ENCODE measurements around the gene SMYD3. TPM values are rescaled to one million over a fixed set of nuclear protein-coding genes. Genes with fewer than 3 reads are reported as not detected.

Gene SMYD3
- total RNA-seq, 1 donor, result 171 TPM

DNA sequence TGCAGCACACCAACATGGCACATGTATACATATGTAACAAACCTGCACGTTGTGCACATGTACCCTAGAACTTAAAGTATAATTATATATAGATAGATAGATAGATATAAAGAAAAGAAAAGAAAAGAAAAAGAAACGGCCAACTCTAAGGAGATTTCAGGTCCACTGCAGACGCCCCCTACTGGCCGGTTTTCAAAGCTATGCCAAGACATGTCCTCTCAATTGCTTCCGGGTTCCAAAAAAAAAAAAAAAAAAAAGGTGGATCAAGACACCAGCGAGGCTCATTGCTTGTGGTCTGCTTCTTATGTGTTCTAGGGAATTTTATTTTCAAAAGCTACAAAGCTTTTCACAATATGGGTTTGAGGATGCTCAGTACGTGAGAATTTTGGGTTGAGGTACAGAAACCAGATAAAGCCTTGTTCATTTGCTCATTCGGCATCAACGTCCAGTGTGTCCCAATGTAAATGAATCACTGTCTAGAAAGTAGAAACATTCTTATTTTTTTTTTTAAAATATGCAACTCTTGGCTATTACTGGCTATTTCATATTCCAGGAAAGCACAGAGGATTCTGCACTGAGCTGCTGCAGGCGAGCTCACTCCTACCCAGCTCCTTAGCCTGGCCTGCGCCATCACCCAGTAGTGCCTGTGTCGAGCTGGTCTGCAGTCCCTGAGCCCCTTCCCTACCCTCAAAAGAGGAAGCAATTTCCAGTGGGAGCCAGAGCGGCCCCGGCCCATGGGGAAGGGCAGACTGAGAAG lies 709.3 kb downstream of the SMYD3 start:
- no peak for DNase-seq (ENCODE audit: insufficient read length, low spot score, missing footprints)
- Histone ChIP-seq H3K4me2 (ENCODE audit: insufficient read depth, low read length) (no peak overlapping the region), H3K4me3 (ENCODE audit: insufficient read depth, low read length) (no peak overlapping the region), H3K79me2 (ENCODE audit: insufficient read depth, low read length) (no peaks in the 10 kb centered on the region), H3K27me3 (ENCODE audit: insufficient read depth, low read length) (no peaks in the 10 kb centered on the region), H3K27ac (ENCODE audit: low read depth, low read length) (no peak overlapping the region), H4K20me1 (ENCODE audit: insufficient read depth, low read length) (no peaks in the 10 kb centered on the region), H3K36me3 (ENCODE audit: insufficient read depth, low read length) (no peaks in the 10 kb centered on the region), H3K4me1 (ENCODE audit: insufficient read depth, low read length) (no peaks in the 10 kb centered on the region), H3K9me3 (ENCODE audit: low read depth, low read length) (no peaks in the 10 kb centered on the region), H2AFZ (ENCODE audit: low read length) (no peak overlapping the region)
- TF ChIP-seq, protein P1, sequence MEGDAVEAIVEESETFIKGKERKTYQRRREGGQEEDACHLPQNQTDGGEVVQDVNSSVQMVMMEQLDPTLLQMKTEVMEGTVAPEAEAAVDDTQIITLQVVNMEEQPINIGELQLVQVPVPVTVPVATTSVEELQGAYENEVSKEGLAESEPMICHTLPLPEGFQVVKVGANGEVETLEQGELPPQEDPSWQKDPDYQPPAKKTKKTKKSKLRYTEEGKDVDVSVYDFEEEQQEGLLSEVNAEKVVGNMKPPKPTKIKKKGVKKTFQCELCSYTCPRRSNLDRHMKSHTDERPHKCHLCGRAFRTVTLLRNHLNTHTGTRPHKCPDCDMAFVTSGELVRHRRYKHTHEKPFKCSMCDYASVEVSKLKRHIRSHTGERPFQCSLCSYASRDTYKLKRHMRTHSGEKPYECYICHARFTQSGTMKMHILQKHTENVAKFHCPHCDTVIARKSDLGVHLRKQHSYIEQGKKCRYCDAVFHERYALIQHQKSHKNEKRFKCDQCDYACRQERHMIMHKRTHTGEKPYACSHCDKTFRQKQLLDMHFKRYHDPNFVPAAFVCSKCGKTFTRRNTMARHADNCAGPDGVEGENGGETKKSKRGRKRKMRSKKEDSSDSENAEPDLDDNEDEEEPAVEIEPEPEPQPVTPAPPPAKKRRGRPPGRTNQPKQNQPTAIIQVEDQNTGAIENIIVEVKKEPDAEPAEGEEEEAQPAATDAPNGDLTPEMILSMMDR (IDR thresholded peaks at IDR 0.05; ENCODE audit: extremely low read depth, low read depth, low read length), result peak; percentile 42

DNA sequence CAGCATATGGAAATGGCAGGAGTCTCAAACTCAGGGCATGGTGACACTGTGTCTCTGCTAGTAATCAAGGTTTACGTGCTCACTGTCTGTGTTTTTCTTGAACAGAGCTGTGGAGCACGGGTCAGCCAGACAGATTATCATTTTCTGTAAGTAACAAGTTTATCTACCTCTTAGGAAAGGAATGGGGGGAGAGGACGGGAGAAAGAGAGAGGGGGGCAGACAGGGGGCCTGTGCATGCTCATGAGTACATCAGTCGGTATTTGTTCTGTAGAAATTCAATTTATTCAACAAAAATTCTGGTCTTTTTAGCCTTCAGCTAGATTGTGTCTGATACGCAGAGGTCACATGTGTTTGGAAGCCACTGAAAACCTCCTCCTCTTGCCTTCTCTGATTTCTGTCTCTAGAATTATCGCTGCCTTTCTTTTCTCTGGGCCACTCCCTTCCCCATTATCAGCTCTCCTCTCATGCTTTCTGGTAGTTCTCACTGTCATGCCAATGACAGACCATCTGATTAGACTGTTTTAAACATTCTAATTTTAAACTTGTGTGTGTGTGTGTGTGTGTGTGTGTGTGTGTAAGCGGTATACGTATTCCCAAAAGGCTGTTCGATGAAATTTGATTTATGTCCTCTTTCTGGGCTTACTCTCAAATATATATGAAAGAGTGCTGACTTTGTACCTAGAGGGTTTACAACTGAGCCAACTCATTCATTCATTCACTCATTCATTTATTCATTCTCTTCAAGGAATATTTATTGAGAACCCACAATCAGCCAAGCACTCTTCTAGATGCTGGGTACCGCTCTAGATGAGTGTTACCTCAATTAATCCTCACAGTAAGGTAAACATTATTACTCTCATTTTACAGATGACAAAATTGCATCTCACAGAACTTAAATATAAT lies 715.4 kb downstream of the SMYD3 start:
- peaks cover 35% of the 10 kb centered on the region for H3K4me1 ChIP-seq (ENCODE audit: insufficient read depth, low read length)
- H3K9me3 ChIP-seq (ENCODE audit: low read depth, low read length), result no peaks in the 10 kb centered on the region
- no peaks in the 10 kb centered on the region for H3K79me2 ChIP-seq (ENCODE audit: insufficient read depth, low read length)
- H3K4me2 ChIP-seq (ENCODE audit: insufficient read depth, low read length), result no peak overlapping the region
- H3K4me3 ChIP-seq (ENCODE audit: insufficient read depth, low read length), result no peak overlapping the region
- H2AFZ ChIP-seq (ENCODE audit: low read length), result no peak overlapping the region
- TF ChIP-seq, protein P1 (IDR thresholded peaks at IDR 0.05; ENCODE audit: extremely low read depth, low read depth, low read length), result no peak
- DNase-seq (ENCODE audit: insufficient read length, low spot score, missing footprints), result no peak
- H3K36me3 ChIP-seq (ENCODE audit: insufficient read depth, low read length), result no peaks in the 10 kb centered on the region
- no peaks in the 10 kb centered on the region for H3K27me3 ChIP-seq (ENCODE audit: insufficient read depth, low read length)
- no peaks in the 10 kb centered on the region for H4K20me1 ChIP-seq (ENCODE audit: insufficient read depth, low read length)
- H3K27ac ChIP-seq (ENCODE audit: low read depth, low read length), result peak overlapping the region; percentile 16

DNA sequence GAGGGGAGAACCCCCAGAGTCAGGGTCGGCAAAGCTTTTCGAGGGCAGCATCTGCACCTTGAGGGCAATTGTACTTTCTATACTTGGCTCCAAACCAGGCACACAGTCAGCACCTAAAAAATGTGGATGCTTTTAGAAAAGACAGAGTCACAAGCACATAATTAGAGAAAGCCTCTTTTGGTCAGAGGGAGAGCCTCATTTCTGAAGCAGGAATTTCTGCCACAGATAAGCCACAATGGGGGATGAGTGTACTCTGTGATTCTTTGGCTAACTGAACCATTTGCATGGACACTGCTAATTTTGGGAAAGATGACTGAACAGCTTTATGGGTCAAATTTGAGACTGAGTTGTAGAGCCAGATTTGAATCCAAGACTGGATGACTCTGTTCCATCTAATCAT lies 716.6 kb downstream of the SMYD3 start:
- no peak overlapping the region for H3K4me3 ChIP-seq (ENCODE audit: insufficient read depth, low read length)
- no peak for DNase-seq (ENCODE audit: insufficient read length, low spot score, missing footprints)
- no peaks in the 10 kb centered on the region for H3K9me3 ChIP-seq (ENCODE audit: low read depth, low read length)
- H4K20me1 ChIP-seq (ENCODE audit: insufficient read depth, low read length), result no peaks in the 10 kb centered on the region
- no peaks in the 10 kb centered on the region for H3K36me3 ChIP-seq (ENCODE audit: insufficient read depth, low read length)
- H3K79me2 ChIP-seq (ENCODE audit: insufficient read depth, low read length), result no peaks in the 10 kb centered on the region
- no peak overlapping the region for H3K4me2 ChIP-seq (ENCODE audit: insufficient read depth, low read length)
- TF ChIP-seq, protein P1 (IDR thresholded peaks at IDR 0.05; ENCODE audit: extremely low read depth, low read depth, low read length), result no peak
- H3K27me3 ChIP-seq (ENCODE audit: insufficient read depth, low read length), result no peaks in the 10 kb centered on the region
- peak overlapping the region; percentile 56 for H3K27ac ChIP-seq (ENCODE audit: low read depth, low read length)
- peaks cover 35% of the 10 kb centered on the region for H3K4me1 ChIP-seq (ENCODE audit: insufficient read depth, low read length)
- H2AFZ ChIP-seq (ENCODE audit: low read length), result no peak overlapping the region

DNA sequence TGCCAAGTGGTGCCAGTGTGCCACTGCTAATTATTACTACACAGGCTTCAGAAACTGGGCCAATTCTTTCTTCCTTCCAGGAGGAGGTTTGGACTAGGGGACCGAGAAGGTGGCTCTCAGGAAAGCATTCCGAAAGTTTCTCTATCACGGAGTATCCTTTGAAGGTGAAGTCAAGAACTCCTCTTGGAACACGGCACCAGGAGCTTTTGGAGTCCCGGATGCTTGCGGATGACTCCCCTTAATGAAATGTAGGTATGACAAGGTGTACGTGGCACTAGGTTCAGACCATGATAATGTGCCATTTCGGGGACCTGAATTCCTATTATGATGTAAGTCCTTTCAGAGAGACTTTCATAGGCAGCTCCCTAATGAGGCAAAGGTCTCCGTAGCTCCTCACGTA lies 718.2 kb downstream of the SMYD3 start:
- Histone ChIP-seq H3K4me3 (ENCODE audit: insufficient read depth, low read length) (no peak overlapping the region), H3K36me3 (ENCODE audit: insufficient read depth, low read length) (no peaks in the 10 kb centered on the region), H3K9me3 (ENCODE audit: low read depth, low read length) (no peaks in the 10 kb centered on the region), H4K20me1 (ENCODE audit: insufficient read depth, low read length) (no peaks in the 10 kb centered on the region), H3K4me2 (ENCODE audit: insufficient read depth, low read length) (no peak overlapping the region), H3K27me3 (ENCODE audit: insufficient read depth, low read length) (no peaks in the 10 kb centered on the region), H3K79me2 (ENCODE audit: insufficient read depth, low read length) (no peaks in the 10 kb centered on the region), H3K27ac (ENCODE audit: low read depth, low read length) (peak overlapping the region; percentile 80), H3K4me1 (ENCODE audit: insufficient read depth, low read length) (peaks cover 35% of the 10 kb centered on the region), H2AFZ (ENCODE audit: low read length) (no peak overlapping the region)
- no peak for DNase-seq (ENCODE audit: insufficient read length, low spot score, missing footprints)
- TF ChIP-seq, protein P1 (IDR thresholded peaks at IDR 0.05; ENCODE audit: extremely low read depth, low read depth, low read length), result no peak
